GM12801 (cell line): ENCODE data around the gene ADM5.

Experiments used
- CTCF ChIP-seq: IDR thresholded peaks from one replicate; pipeline ENCODE4 v1.5.1; 2011; ENCODE audit warnings: control low read depth; ENCODE audit not compliant: insufficient read length; ENCODE audit errors: extremely low read depth

Gene ADM5

DNA sequence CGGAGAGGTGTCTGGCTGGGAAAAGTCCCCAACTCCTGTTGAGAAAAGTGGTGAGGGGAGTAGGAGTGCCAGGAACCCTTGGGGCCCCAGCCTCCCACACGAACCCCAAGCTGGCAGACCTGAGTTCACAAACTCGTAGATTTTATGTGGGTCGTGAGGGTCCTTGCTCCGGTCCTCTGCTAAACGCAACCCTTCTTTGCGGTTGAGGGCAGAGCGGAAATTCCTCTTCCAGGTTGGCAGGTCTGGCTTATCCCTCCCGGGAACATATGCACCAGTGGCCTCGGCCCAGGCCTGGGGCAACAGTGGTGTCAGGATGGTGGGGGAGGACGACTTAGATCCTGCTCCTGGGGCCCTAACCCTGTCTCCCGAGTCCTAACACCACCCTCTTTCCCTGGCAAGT is 26.2 kb upstream of the ADM5 start:
- no peak for TF ChIP-seq CTCF

- no peak for TF ChIP-seq CTCF
Measured at GRCh38 chr19:49664171-49665035, 25.0 kb upstream of the ADM5 start.

GRCh38 chr19:49665036-49665350 is 24.4 kb upstream of the ADM5 start:
- no peak for TF ChIP-seq CTCF

- no peak for TF ChIP-seq CTCF
Measured at GRCh38 chr19:49665351-49666119, 23.9 kb upstream of the ADM5 start, which contains the start of the genes BCL2L12 and IRF3. TSS of gene BCL2L12 (plus strand) at chr19:49665933. CDS start at chr19:49666693, 760 bp downstream. TSS of gene IRF3 (minus strand) at chr19:49665857. CDS start at chr19:49664838, 1,019 bp downstream.

- no peak for TF ChIP-seq CTCF
Measured at GRCh38 chr19:49666120-49666444, 23.3 kb upstream of the ADM5 start.

DNA sequence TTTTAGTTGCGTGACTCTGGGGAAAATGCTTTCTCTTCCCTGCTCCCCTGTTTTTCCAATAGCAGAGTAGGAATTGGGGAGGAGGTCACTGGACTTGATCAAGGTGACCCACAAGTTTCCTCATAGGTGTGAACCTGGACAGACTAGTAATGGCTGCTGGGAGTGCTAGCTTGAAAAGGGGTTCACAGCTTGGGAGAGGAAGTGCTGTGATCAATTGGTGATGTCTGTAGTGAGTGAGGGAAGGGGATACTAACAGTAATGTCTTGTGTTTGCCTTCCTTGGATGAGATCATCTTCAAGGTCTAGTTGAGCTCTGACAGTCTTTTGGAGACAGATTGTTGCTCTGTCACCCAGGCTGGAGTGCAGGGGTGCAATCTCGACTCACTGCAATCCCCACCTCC is 21.9 kb upstream of the ADM5 start:
- TF ChIP-seq CTCF, result no peak

GRCh38 chr19:49669516-49669915 is 19.9 kb upstream of the ADM5 start:
- TF ChIP-seq CTCF, result no peak
